PC-9 (cell line): ENCODE measurements around the gene HTT.

Experiments
- CTCF ChIP-seq: fragments of 200-600 bp; sonication (generic); conservative IDR thresholded peaks from 2 replicates; pipeline ENCODE4 v1.6.1; 2017; ENCODE audit warnings: mixed run types, antibody characterized with exemption, mild to moderate bottlenecking, moderate library complexity
- EZH2 ChIP-seq: fragments of 200-600 bp; sonication (generic); IDR thresholded peaks from 2 replicates; pipeline ENCODE4 v1.8.0; 2017; ENCODE audit warnings: antibody characterized with exemption, low read depth

- no peak for TF ChIP-seq CTCF
- no peak for TF ChIP-seq EZH2
Measured at GRCh38 chr4:3119464-3119863, 45.0 kb downstream of the HTT start.
